Endothelial cell (in vitro differentiated cells): Measurements from ENCODE around the gene POU2AF1. TPM values are rescaled to one million over a fixed set of nuclear protein-coding genes. Genes with fewer than 3 reads are reported as not detected.

Source experiments
- DNase-seq: peaks from one replicate; pipeline ENCODE4 v3.0.0; 2021; ENCODE audit warnings: low spot score
- H3K27ac Mint-ChIP-seq: one replicate; pipeline ENCODE4 v1.8.0; 2021; ENCODE audit warnings: mixed read lengths, inconsistent platforms; ENCODE audit not compliant: unreplicated experiment
- H3K27me3 Mint-ChIP-seq: one replicate; pipeline ENCODE4 v1.8.0; 2021; ENCODE audit warnings: mild to moderate bottlenecking, moderate library complexity, mixed read lengths, inconsistent platforms; ENCODE audit not compliant: unreplicated experiment
- H3K36me3 Mint-ChIP-seq: one replicate; pipeline ENCODE4 v1.8.0; 2021; ENCODE audit warnings: mild to moderate bottlenecking, low read depth, mixed read lengths, inconsistent platforms; ENCODE audit not compliant: unreplicated experiment
- H3K4me1 Mint-ChIP-seq: one replicate; pipeline ENCODE4 v1.8.0; 2021; ENCODE audit warnings: mild to moderate bottlenecking, mixed read lengths, inconsistent platforms; ENCODE audit not compliant: unreplicated experiment
- H3K4me3 Mint-ChIP-seq: one replicate; pipeline ENCODE4 v1.8.0; 2021; ENCODE audit warnings: mild to moderate bottlenecking, mixed read lengths, inconsistent platforms; ENCODE audit not compliant: unreplicated experiment
- H3K9me3 Mint-ChIP-seq: one replicate; pipeline ENCODE4 v1.8.0; 2021; ENCODE audit warnings: mixed read lengths, inconsistent platforms; ENCODE audit not compliant: unreplicated experiment
- CTCF ChIP-seq: fragments of 200-600 bp; sonication (generic); IDR thresholded peaks from one replicate; pipeline ENCODE4 v1.5.0; 2021; ENCODE audit warnings: antibody characterized with exemption; ENCODE audit not compliant: unreplicated experiment
- total RNA-seq: library from RNA; stranded (reverse); fragmentation: NEBNext Ultra II Directional; extraction: Animal tissue kit (Norgen Biotek cat#: 25700); gene quantifications from one replicate; pipeline ENCODE4 v1.2.1, GENCODE V29; 2021; ENCODE audit not compliant: unreplicated experiment

Gene POU2AF1
- total RNA-seq, 1 donor from 2014 or later: not detected

GRCh38 chr11:111367411-111368284 lies 11.4 kb downstream of the POU2AF1 start:
- no peak for TF ChIP-seq CTCF
- no peaks in the 10 kb centered on the region for H3K9me3 Mint-ChIP-seq

GRCh38 chr11:111366560-111367410 lies 12.3 kb downstream of the POU2AF1 start:
- no peaks in the 10 kb centered on the region for H3K9me3 Mint-ChIP-seq
- TF ChIP-seq CTCF: no peak
- no peaks in the 10 kb centered on the region for H3K36me3 Mint-ChIP-seq
- H3K4me3 Mint-ChIP-seq: no peak overlapping the region
- no peak overlapping the region for H3K27ac Mint-ChIP-seq
- peaks cover 7% of the 10 kb centered on the region for H3K27me3 Mint-ChIP-seq
- H3K4me1 Mint-ChIP-seq: no peaks in the 10 kb centered on the region
- no peak for DNase-seq

More at GRCh38 chr11:111367411-111368284, 11.4 kb downstream of the POU2AF1 start:
- Mint-ChIP-seq H3K27me3 (peaks cover 7% of the 10 kb centered on the region), H3K4me3 (no peak overlapping the region), H3K36me3 (no peaks in the 10 kb centered on the region), H3K4me1 (no peaks in the 10 kb centered on the region), H3K27ac (no peak overlapping the region)
- no peak for DNase-seq

- Mint-ChIP-seq H3K4me1 (no peaks in the 10 kb centered on the region), H3K4me3 (no peak overlapping the region), H3K27me3 (peaks cover 5% of the 10 kb centered on the region), H3K9me3 (no peaks in the 10 kb centered on the region), H3K27ac (no peak overlapping the region), H3K36me3 (no peaks in the 10 kb centered on the region)
- DNase-seq: no peak
- TF ChIP-seq CTCF: no peak
Measured at GRCh38 chr11:111365722-111366559, 13.1 kb downstream of the POU2AF1 start.

- Mint-ChIP-seq H3K9me3 (no peaks in the 10 kb centered on the region), H3K36me3 (no peaks in the 10 kb centered on the region), H3K4me1 (no peaks in the 10 kb centered on the region), H3K27ac (no peak overlapping the region), H3K27me3 (peaks cover 5% of the 10 kb centered on the region), H3K4me3 (no peak overlapping the region)
- TF ChIP-seq CTCF: no peak
- DNase-seq: no peak
Measured at GRCh38 chr11:111364503-111364902, 14.6 kb downstream of the POU2AF1 start.
